ENCODE measurements around the gene CCDC136.

DNA sequence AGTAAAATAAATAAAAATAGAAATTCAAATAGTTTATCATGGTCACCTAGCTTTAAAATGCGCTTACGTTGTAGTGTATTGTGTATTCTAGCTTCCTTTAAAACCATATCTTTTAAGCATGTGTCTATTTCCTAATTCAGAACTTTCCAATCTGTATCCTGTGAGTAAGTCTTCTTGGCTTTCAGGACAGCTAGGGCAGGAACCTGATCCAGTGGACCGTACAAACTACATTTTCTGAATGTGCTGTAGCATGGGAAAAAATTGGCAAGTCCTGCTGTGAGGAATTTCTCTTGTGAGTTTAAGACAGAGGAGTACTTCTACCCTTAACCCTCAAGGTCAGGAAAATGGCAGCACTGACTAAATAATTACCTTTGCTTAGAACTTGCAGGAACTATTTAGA is 28.2 kb upstream of the CCDC136 start:
- TF ChIP-seq ZBTB7A (IDR thresholded peaks at IDR 0.05; ENCODE audit: low read depth): no peak
- TF ChIP-seq, protein P1, sequence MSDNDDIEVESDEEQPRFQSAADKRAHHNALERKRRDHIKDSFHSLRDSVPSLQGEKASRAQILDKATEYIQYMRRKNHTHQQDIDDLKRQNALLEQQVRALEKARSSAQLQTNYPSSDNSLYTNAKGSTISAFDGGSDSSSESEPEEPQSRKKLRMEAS (IDR thresholded peaks at IDR 0.05): no peak
- TF ChIP-seq FOXM1 (IDR thresholded peaks at IDR 0.05; ENCODE audit: borderline replicate concordance, low read depth): no peak
- TF ChIP-seq CREB1 (IDR thresholded peaks at IDR 0.05; ENCODE audit: low read depth): no peak
- no peak for TF ChIP-seq NFIC (IDR thresholded peaks at IDR 0.05)
- no peak for TF ChIP-seq RAD21 (IDR thresholded peaks at IDR 0.05; ENCODE audit: low read depth)
- no peak for TF ChIP-seq CEBPB (IDR thresholded peaks at IDR 0.05)
